Peyer's patch (tissue), 4 donors: Measurements from ENCODE around the gene TNFAIP8L1.

Experiments
- POLR2A ChIP-seq, 2 donors: fragments of 450-650 bp; IDR thresholded peaks; one replicate each; pipeline ENCODE4 v1.5.1; 2017; ENCODE audit warnings: antibody characterized with exemption in 2 of 2, mild to moderate bottlenecking in 2 of 2, moderate library complexity in 2 of 2
- TF ChIP-seq, protein P1 (sequence below), 6 experiments: fragments of 450-650 bp in 4 of 6; fragments of 200-600 bp in 2 of 6; sonication (generic) in 1 of 6; IDR thresholded peaks; one replicate each; pipeline ENCODE4 v1.5.1; 2017 to 2019; ENCODE audit warnings: antibody characterized with exemption in 6 of 6, mild to moderate bottlenecking in 3 of 6, moderate library complexity in 1 of 6

DNA sequence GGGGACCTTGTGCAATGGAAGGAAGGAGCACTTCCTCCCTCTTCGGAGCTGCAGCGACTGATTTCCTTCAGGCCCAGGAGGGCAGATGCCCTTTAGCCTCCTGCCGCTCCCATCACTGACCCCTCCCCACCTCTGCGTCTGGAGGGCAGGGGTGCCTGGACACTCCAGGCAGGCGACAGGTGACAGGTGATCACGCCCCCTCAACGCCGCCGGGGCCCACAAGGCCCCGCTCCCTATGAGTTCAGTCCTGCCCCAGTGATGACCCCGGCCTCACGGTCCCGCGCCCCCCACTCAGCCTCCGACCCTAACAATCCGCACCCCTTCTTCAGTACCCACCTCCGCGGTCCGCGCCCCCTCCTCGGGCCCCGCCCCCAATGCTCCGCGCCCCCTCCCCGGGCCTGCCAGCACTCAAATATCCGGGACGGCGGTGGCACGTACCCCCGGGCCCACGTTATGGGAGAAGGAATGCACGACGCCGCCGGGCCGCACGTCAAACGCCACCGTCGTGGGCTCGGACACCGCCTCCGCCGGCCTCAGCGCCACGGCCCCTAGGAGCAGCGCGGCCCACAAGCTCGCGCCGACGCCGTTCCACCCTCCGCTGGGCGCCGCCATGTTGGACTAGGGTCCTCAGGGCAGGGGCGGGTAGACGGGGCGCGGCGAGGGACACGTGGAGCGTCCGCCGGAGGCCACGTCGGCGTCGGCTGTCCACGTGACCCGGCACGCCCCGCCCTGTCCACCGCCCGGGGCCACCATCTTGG, 30.6 kb downstream of the TNFAIP8L1 start, which contains the start of gene MYDGF:
- TF ChIP-seq, protein P1, sequence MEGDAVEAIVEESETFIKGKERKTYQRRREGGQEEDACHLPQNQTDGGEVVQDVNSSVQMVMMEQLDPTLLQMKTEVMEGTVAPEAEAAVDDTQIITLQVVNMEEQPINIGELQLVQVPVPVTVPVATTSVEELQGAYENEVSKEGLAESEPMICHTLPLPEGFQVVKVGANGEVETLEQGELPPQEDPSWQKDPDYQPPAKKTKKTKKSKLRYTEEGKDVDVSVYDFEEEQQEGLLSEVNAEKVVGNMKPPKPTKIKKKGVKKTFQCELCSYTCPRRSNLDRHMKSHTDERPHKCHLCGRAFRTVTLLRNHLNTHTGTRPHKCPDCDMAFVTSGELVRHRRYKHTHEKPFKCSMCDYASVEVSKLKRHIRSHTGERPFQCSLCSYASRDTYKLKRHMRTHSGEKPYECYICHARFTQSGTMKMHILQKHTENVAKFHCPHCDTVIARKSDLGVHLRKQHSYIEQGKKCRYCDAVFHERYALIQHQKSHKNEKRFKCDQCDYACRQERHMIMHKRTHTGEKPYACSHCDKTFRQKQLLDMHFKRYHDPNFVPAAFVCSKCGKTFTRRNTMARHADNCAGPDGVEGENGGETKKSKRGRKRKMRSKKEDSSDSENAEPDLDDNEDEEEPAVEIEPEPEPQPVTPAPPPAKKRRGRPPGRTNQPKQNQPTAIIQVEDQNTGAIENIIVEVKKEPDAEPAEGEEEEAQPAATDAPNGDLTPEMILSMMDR (IDR thresholded peaks at IDR 0.05) = peak in 1 of 6 experiments; percentile 8
- TF ChIP-seq POLR2A (IDR thresholded peaks at IDR 0.05) = peak; percentile 49 to 70
